ENCODE results near the gene SERPINA12.

Gene SERPINA12

GRCh38 chr14:94451091-94451771, 58.0 kb downstream of the SERPINA12 start:
- Histone ChIP-seq H3K4me1 (no peaks in the 10 kb centered on the region), H3K36me3 (no peaks in the 10 kb centered on the region), H3K4me3 (ENCODE audit: low read depth, low read length) (no peak overlapping the region), H3K9me3 (no peaks in the 10 kb centered on the region), H3K27me3 (peaks cover 3% of the 10 kb centered on the region)
- DNase-seq, result no peak
- no peak for TF ChIP-seq CTCF (IDR thresholded peaks at IDR 0.05; ENCODE audit: low read depth, low read length)

- Histone ChIP-seq H3K9me3 (no peaks in the 10 kb centered on the region), H3K27me3 (no peaks in the 10 kb centered on the region; the same call in 1 of the 2 replicates), H3K4me3 (ENCODE audit: low read depth, low read length) (no peak overlapping the region), H3K36me3 (no peaks in the 10 kb centered on the region), H3K4me1 (no peaks in the 10 kb centered on the region)
- TF ChIP-seq CTCF (IDR thresholded peaks at IDR 0.05; ENCODE audit: low read depth, low read length), result no peak
- DNase-seq, result no peak
Observed at GRCh38 chr14:94450722-94451090, 58.6 kb downstream of the SERPINA12 start.

DNA sequence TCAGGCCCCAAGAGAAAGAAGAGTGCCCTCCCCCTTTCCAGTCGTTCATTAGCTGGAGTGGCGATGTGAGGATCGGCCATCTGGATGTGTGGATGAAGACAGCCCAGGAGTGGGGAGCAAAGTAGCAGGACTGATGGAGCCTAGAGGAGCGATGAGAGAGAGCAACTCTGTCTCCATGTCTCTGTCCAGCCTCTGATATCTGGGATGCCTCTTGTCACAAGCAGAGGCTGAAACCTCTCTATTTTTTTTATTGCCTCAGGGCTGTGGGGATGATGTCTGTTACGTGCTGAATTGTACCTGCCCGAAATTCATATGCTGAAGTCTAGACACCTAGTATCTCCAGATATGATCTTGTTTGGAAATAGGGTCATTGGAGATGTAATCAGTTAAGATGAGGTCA, 59.3 kb downstream of the SERPINA12 start:
- Histone ChIP-seq H3K4me1 (no peaks in the 10 kb centered on the region), H3K4me3 (ENCODE audit: low read depth, low read length) (no peak overlapping the region)

GRCh38 chr14:94448071-94448808, 61.0 kb downstream of the SERPINA12 start:
- Histone ChIP-seq H3K36me3 (no peaks in the 10 kb centered on the region), H3K27me3 (no peaks in the 10 kb centered on the region; the same call in 1 of the 2 replicates), H3K4me3 (ENCODE audit: low read depth, low read length) (no peak overlapping the region), H3K4me1 (no peaks in the 10 kb centered on the region), H3K9me3 (no peaks in the 10 kb centered on the region)
- no peak for TF ChIP-seq CTCF (IDR thresholded peaks at IDR 0.05; ENCODE audit: low read depth, low read length)
- DNase-seq, result no peak

More for the DNA sequence above, 59.3 kb downstream of the SERPINA12 start:
- Histone ChIP-seq H3K9me3 (no peaks in the 10 kb centered on the region), H3K27me3 (no peaks in the 10 kb centered on the region; the same call in 1 of the 2 replicates), H3K36me3 (no peaks in the 10 kb centered on the region)
- no peak for DNase-seq
- no peak for TF ChIP-seq CTCF (IDR thresholded peaks at IDR 0.05; ENCODE audit: low read depth, low read length)

GRCh38 chr14:94447206-94447605, 62.1 kb downstream of the SERPINA12 start:
- H3K4me1 ChIP-seq, result no peaks in the 10 kb centered on the region
- H3K27me3 ChIP-seq, result no peaks in the 10 kb centered on the region; the same call in 1 of the 2 replicates
- no peak for TF ChIP-seq CTCF (IDR thresholded peaks at IDR 0.05; ENCODE audit: low read depth, low read length)
- no peaks in the 10 kb centered on the region for H3K9me3 ChIP-seq
- no peaks in the 10 kb centered on the region for H3K36me3 ChIP-seq
- no peak for DNase-seq
- H3K4me3 ChIP-seq (ENCODE audit: low read depth, low read length), result no peak overlapping the region

DNA sequence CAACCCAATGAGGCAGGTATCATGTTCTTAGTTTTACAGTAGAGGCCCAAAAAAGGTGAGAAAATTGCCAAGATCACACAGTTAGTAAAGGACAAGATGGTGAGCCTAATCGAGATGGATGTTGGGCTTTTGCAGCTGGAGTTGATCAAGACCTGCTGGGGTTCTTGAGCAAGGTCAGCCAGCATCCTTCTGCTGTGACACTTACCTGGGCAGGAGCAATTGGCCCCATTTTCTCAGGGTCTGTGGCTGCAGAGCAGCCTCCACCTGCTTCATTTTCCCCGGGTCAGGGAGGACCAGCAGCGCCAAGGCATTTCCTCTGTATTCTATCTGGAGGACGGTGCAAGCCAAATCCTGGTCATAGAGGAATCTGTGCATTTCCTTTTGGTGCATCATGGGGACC, 63.1 kb downstream of the SERPINA12 start:
- Histone ChIP-seq H3K4me1 (no peaks in the 10 kb centered on the region), H3K27me3 (no peaks in the 10 kb centered on the region; the same call in 1 of the 2 replicates), H3K9me3 (no peaks in the 10 kb centered on the region), H3K36me3 (no peaks in the 10 kb centered on the region), H3K4me3 (ENCODE audit: low read depth, low read length) (no peak overlapping the region)
- TF ChIP-seq CTCF (IDR thresholded peaks at IDR 0.05; ENCODE audit: low read depth, low read length), result no peak
- no peak for DNase-seq

Data from BE2C (cell line).